ENCODE data around the gene HCLS1. TPM values are rescaled to one million over a fixed set of nuclear protein-coding genes. Genes with fewer than 3 reads are reported as not detected.

The HCLS1 gene
- total RNA-seq (2022; extraction: Qiagen RNA extraction): 0.07 to 0.16 TPM (median 0.11 TPM) in 4 of 5 replicates, not detected in the other

GRCh38 chr3:121660356-121661171 lies at the start of gene HCLS1:
HCLS1 (minus strand) TSS chr3:121660903; CDS start chr3:121658347, 2,556 bp downstream.

GRCh38 chr3:121592856-121593702 lies 67.6 kb downstream of the HCLS1 start, which contains the start of gene FBXO40:
FBXO40 (plus strand) TSS chr3:121593379; CDS start chr3:121620576, 27,197 bp downstream.

Other genes with a start within 250 kb of the HCLS1 start
- gene POLQ, start 114.9 kb downstream of the HCLS1 start, total RNA-seq (2022; extraction: Qiagen RNA extraction): 5.6 to 7.0 TPM (median 6.9 TPM) in 5 replicates
- gene ARGFX, start 93.0 kb downstream of the HCLS1 start, total RNA-seq (2022; extraction: Qiagen RNA extraction): not detected in 5 replicates
- not detected in 5 replicates for gene FBXO40, start 67.5 kb downstream of the HCLS1 start, total RNA-seq (2022; extraction: Qiagen RNA extraction)
- gene GOLGB1, start 88.8 kb upstream of the HCLS1 start, total RNA-seq (2022; extraction: Qiagen RNA extraction): 13.6 to 19.9 TPM (median 15.5 TPM) in 5 replicates
- 9.9 to 11.8 TPM (median 10.2 TPM) in 5 replicates for gene IQCB1, start 174.2 kb upstream of the HCLS1 start, total RNA-seq (2022; extraction: Qiagen RNA extraction)
- 1.6 to 2.4 TPM (median 2.1 TPM) in 5 replicates for gene EAF2, start 174.3 kb upstream of the HCLS1 start, total RNA-seq (2022; extraction: Qiagen RNA extraction)
- gene SLC15A2, start 233.5 kb upstream of the HCLS1 start, total RNA-seq (2022; extraction: Qiagen RNA extraction): 0.12 to 0.33 TPM (median 0.16 TPM) in 5 replicates

Measured in A549 treated with Hydrocortisone at 1 μM for 4 hours (cell line).